SK-N-SH treated with all-trans-retinoic acid at 6 μM for 48 hours (cell line): ENCODE measurements around the gene TIGD3.

Experiments used
- ATAC-seq: fragments of 200-7000 bp; cut with Tn5 transposase; 3 replicates; pipeline ENCODE4 v1.9.1; 2020; ENCODE audit warnings: mild to moderate bottlenecking, moderate library complexity
- ARNTL ChIP-seq: fragments of 450-650 bp; formaldehyde crosslinking; IDR thresholded peaks from 2 replicates; pipeline ENCODE4 v1.5.0; 2020; ENCODE audit warnings: low read depth, mild to moderate bottlenecking, moderate library complexity, borderline replicate concordance
- BACH2 ChIP-seq: fragments of 250-450 bp; sonication (Bioruptor Pico); IDR thresholded peaks from 2 replicates; pipeline ENCODE4 v1.9.0; 2021; ENCODE audit warnings: mild to moderate bottlenecking, borderline replicate concordance
- CREB5 ChIP-seq: fragments of 250-450 bp; sonication (Bioruptor Pico); IDR thresholded peaks from 2 replicates; pipeline ENCODE4 v1.5.1; 2020; ENCODE audit warnings: low read depth, mild to moderate bottlenecking, moderate library complexity
- CSDC2 ChIP-seq: fragments of 250-450 bp; sonication (Bioruptor Pico); IDR thresholded peaks from 2 replicates; pipeline ENCODE4 v1.5.0; 2020; ENCODE audit warnings: mild to moderate bottlenecking, moderate library complexity
- ESRRG ChIP-seq: fragments of 250-450 bp; sonication (Bioruptor Pico); IDR thresholded peaks from 2 replicates; pipeline ENCODE4 v1.6.1; 2021; ENCODE audit warnings: mild to moderate bottlenecking
- GLIS3 ChIP-seq: fragments of 250-450 bp; sonication (Bioruptor Pico); IDR thresholded peaks from 2 replicates; pipeline ENCODE4 v1.5.0; 2020; ENCODE audit warnings: mild to moderate bottlenecking, moderate library complexity
- ISL1 ChIP-seq: fragments of 250-450 bp; sonication (Bioruptor Pico); IDR thresholded peaks from 2 replicates; pipeline ENCODE4 v2.1.2; 2022; ENCODE audit warnings: mild to moderate bottlenecking, moderate library complexity
- OSR1 ChIP-seq: fragments of 250-450 bp; sonication (Bioruptor Pico); IDR thresholded peaks from 2 replicates; pipeline ENCODE4 v1.8.0; 2022; ENCODE audit warnings: moderate library complexity, mild to moderate bottlenecking, inconsistent platforms
- PATZ1 ChIP-seq: fragments of 250-450 bp; sonication (Bioruptor Pico); IDR thresholded peaks from 2 replicates; pipeline ENCODE4 v1.8.0; 2020; ENCODE audit warnings: mild to moderate bottlenecking, moderate library complexity, borderline replicate concordance
- POU6F1 ChIP-seq: fragments of 250-450 bp; sonication (Bioruptor Pico); IDR thresholded peaks from 2 replicates; pipeline ENCODE4 v1.8.0; 2021; ENCODE audit warnings: low read depth, mild to moderate bottlenecking, moderate library complexity, borderline replicate concordance
- PPARA ChIP-seq: fragments of 250-450 bp; sonication (Bioruptor Pico); IDR thresholded peaks from 2 replicates; pipeline ENCODE4 v1.5.0; 2020; ENCODE audit warnings: mild to moderate bottlenecking, borderline replicate concordance
- RARB ChIP-seq: fragments of 250-450 bp; sonication (Bioruptor Pico); IDR thresholded peaks from 2 replicates; pipeline ENCODE4 v1.8.0; 2021; ENCODE audit warnings: mild to moderate bottlenecking, moderate library complexity
- SNAI2 ChIP-seq: fragments of 250-450 bp; sonication (Bioruptor Pico); IDR thresholded peaks from 2 replicates; pipeline ENCODE4 v1.5.0; 2020; ENCODE audit warnings: mild to moderate bottlenecking, moderate library complexity
- TCF4 ChIP-seq: fragments of 250-450 bp; sonication (Bioruptor Pico); IDR thresholded peaks from 2 replicates; pipeline ENCODE4 v1.8.0; 2021; ENCODE audit warnings: mild to moderate bottlenecking, moderate library complexity, borderline replicate concordance
- TOX ChIP-seq: fragments of 250-450 bp; sonication (Bioruptor Pico); IDR thresholded peaks from 2 replicates; pipeline ENCODE4 v1.8.0; 2021; ENCODE audit warnings: mild to moderate bottlenecking, moderate library complexity, borderline replicate concordance
- ZC3H10 ChIP-seq: fragments of 250-450 bp; sonication (Bioruptor Pico); IDR thresholded peaks from 2 replicates; pipeline ENCODE4 v1.5.1; 2021; ENCODE audit warnings: mild to moderate bottlenecking, moderate library complexity
- ZFP3 ChIP-seq: fragments of 250-450 bp; sonication (Bioruptor Pico); IDR thresholded peaks from 2 replicates; pipeline ENCODE4 v1.5.0; 2020; ENCODE audit warnings: mild to moderate bottlenecking, moderate library complexity
- ZFP30 ChIP-seq: fragments of 450-650 bp; formaldehyde crosslinking; IDR thresholded peaks from 2 replicates; pipeline ENCODE4 v1.5.0; 2022; ENCODE audit warnings: mild to moderate bottlenecking, moderate library complexity
- ZNF565 ChIP-seq: fragments of 450-650 bp; formaldehyde crosslinking; conservative IDR thresholded peaks from 2 replicates; pipeline ENCODE4 v1.5.0; 2020; ENCODE audit warnings: low read depth, mild to moderate bottlenecking, moderate library complexity
- ZNF70 ChIP-seq: fragments of 450-650 bp; formaldehyde crosslinking; IDR thresholded peaks from 2 replicates; pipeline ENCODE4 v1.5.0; 2020; ENCODE audit warnings: mild to moderate bottlenecking, moderate library complexity
- ZNF8 ChIP-seq: fragments of 450-650 bp; formaldehyde crosslinking; IDR thresholded peaks from 2 replicates; pipeline ENCODE4 v1.5.0; 2020; ENCODE audit warnings: mild to moderate bottlenecking, moderate library complexity
- TF ChIP-seq, protein P1 (sequence below): fragments of 250-450 bp; sonication (Bioruptor Pico); IDR thresholded peaks from 2 replicates; pipeline ENCODE4 v1.5.1; 2021; ENCODE audit warnings: mild to moderate bottlenecking, moderate library complexity

TIGD3 gene

DNA sequence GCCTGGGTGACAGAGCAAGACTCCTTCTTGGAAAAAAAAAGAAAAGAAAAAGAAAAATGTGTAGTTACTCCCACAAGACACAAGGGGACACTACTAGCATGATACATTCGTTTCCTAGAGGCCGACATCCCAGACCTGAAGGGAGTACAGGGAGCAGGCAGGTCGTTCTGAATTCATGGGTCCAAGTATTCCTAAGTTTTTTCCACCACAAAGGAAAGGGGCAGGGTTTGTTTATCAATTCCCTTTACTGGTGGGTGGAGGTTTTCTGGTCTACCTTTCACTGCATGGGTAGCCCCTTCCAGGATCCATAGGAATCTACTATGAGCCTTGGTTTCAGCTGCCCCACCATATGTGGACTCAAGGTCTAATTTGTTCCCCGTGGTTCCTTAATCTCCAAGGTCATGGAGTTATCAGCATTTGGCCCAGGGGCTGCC, 11.8 kb downstream of the TIGD3 start:
- no peak for TF ChIP-seq CREB5 (CRISPR knock-in tag)
- ATAC-seq: peak; percentile 88

- ATAC-seq: no peak
- TF ChIP-seq GLIS3 (no peak), TCF4 (CRISPR knock-in tag) (no peak), CSDC2 (CRISPR knock-in tag) (no peak)
Measured at GRCh38 chr11:65370659-65371049, 16.1 kb downstream of the TIGD3 start.

DNA sequence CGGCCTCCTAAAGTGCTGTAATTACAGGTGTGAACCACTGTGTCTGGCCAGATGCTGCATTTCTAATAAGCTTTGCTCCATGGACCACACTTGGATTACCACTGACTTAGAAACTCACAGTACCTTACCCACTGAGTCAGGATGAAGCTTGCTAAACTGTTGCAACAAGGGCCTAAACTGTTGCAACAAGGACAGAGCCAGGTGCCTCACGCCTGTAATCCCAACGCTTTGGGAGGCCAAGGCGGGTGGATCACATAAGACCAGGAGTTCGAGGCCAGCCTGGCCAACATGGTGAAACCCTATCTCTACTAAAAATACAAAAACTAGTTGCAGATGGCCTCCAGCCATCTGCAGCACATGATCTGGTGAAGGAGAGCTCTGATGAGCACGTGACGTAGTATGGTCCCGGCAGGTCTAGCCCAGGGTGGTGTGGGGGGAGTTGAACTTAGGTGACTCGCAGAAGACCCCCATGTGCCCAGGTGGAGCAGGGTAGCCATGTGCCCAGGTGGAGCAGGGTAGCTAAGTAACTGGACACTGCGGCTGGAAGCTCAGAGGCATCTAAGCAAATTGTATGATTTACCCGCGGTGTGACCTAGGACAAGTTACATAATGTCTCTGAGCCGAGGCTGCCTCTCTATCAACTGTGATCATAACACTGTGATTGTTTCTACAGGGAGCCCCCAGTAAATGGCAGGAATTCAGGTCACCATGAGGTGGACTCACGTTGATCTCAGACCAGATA, 19.5 kb downstream of the TIGD3 start:
- no peak for ATAC-seq
- no peak for TF ChIP-seq CSDC2 (CRISPR knock-in tag)
- TF ChIP-seq POU6F1: no peak
- TF ChIP-seq PATZ1 (CRISPR knock-in tag): no peak
- no peak for TF ChIP-seq ZFP3 (CRISPR knock-in tag)
- TF ChIP-seq GLIS3: no peak
- no peak for TF ChIP-seq ZNF8 (CRISPR knock-in tag)
- TF ChIP-seq ARNTL (CRISPR knock-in tag): no peak
- TF ChIP-seq ZFP30 (CRISPR knock-in tag): no peak
- no peak for TF ChIP-seq BACH2 (CRISPR knock-in tag)
- TF ChIP-seq ZNF565 (CRISPR knock-in tag): no peak
- TF ChIP-seq ESRRG (CRISPR knock-in tag): no peak

- TF ChIP-seq ZC3H10 (CRISPR knock-in tag) (no peak), ZNF8 (CRISPR knock-in tag) (no peak), TOX (CRISPR knock-in tag) (no peak), GLIS3 (no peak)
Measured at GRCh38 chr11:65375012-65375411, 20.5 kb downstream of the TIGD3 start.

DNA sequence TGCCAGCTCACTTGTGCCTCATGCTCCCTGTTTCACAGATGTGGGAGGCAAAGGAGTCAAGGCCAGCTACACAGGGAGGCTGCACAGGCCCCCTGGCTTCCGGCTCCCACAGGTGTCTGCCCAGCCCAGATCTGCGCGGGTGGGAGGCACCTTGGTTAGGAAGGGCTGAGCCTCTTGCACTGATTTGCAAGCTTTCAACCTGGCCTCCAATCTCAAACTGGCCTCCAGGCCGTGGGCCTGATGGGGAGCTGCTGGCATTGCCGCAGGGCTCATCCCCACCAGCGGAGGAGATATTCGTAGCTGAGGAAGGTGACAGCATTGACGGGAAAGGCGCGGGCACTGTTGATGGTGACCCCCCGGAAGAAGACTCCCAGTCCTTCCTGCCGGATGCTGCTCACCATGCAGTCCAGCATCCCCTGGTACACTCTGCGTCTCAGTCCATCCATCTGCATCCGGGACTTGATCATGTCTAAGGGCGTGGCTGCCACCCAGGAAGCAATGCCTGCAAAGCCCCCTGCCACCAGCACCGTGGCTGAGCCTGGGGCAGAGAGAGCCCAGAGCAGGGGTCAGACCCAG, 21.7 kb downstream of the TIGD3 start:
- TF ChIP-seq SNAI2 (CRISPR knock-in tag) (no peak), RARB (no peak), ARNTL (CRISPR knock-in tag) (no peak)
- TF ChIP-seq, protein P1, sequence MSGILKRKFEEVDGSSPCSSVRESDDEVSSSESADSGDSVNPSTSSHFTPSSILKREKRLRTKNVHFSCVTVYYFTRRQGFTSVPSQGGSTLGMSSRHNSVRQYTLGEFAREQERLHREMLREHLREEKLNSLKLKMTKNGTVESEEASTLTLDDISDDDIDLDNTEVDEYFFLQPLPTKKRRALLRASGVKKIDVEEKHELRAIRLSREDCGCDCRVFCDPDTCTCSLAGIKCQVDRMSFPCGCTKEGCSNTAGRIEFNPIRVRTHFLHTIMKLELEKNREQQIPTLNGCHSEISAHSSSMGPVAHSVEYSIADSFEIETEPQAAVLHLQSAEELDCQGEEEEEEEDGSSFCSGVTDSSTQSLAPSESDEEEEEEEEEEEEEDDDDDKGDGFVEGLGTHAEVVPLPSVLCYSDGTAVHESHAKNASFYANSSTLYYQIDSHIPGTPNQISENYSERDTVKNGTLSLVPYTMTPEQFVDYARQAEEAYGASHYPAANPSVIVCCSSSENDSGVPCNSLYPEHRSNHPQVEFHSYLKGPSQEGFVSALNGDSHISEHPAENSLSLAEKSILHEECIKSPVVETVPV: no peak
- ATAC-seq: no peak

More at GRCh38 chr11:65375012-65375411, 20.5 kb downstream of the TIGD3 start:
- ATAC-seq: no peak

GRCh38 chr11:65377036-65377435, 22.5 kb downstream of the TIGD3 start:
- no peak for ATAC-seq
- TF ChIP-seq ESRRG (CRISPR knock-in tag) (no peak), ZFP30 (CRISPR knock-in tag) (no peak), BACH2 (CRISPR knock-in tag) (no peak), ZNF8 (CRISPR knock-in tag) (no peak), ZFP3 (CRISPR knock-in tag) (no peak), GLIS3 (no peak), SNAI2 (CRISPR knock-in tag) (no peak), POU6F1 (no peak), TOX (CRISPR knock-in tag) (no peak), TCF4 (CRISPR knock-in tag) (no peak), RARB (no peak), ZNF70 (CRISPR knock-in tag) (no peak), OSR1 (no peak), ARNTL (CRISPR knock-in tag) (no peak), ISL1 (CRISPR knock-in tag) (no peak), ZC3H10 (CRISPR knock-in tag) (no peak), PPARA (CRISPR knock-in tag) (no peak)
- TF ChIP-seq, protein P1: no peak
